Neural cell (in vitro differentiated cells): ENCODE data around the gene ACTG1. TPM values are rescaled to one million over a fixed set of nuclear protein-coding genes. Genes with fewer than 3 reads are reported as not detected.

Experiments
- H2AFZ ChIP-seq: fragments of 200-600, 300-800 bp; sonication (generic), shearing (Covaris generic); 2 replicates; pipeline ENCODE4 v1.6.0; 2014; ENCODE audit warnings: low read depth, mild to moderate bottlenecking, antibody characterized with exemption, low read length, moderate library complexity
- H3F3A ChIP-seq: fragments of 200-600 bp; shearing (Covaris generic); 2 replicates; pipeline ENCODE4 v1.6.1; 2016; ENCODE audit warnings: mild to moderate bottlenecking, moderate library complexity, mixed read lengths, antibody characterized with exemption, low read length; ENCODE audit not compliant: insufficient read depth, poor library complexity, severe bottlenecking
- H3K27ac ChIP-seq: fragments of 200-600, 300-800 bp; sonication (generic), shearing (Covaris generic); 2 replicates; pipeline ENCODE4 v1.5.1; 2014; ENCODE audit warnings: mild to moderate bottlenecking, low read length, moderate library complexity
- H3K27me3 ChIP-seq: fragments of 300-800, 200-600 bp; sonication (generic), shearing (Covaris generic); 2 replicates; pipeline ENCODE4 v1.6.0; 2014; ENCODE audit warnings: mild to moderate bottlenecking, low read depth, low read length, moderate library complexity; ENCODE audit not compliant: insufficient read depth
- H3K36me3 ChIP-seq: fragments of 300-800, 200-600 bp; sonication (generic), shearing (Covaris generic); 2 replicates; pipeline ENCODE4 v1.5.1; 2014; ENCODE audit warnings: mild to moderate bottlenecking, antibody characterized with exemption, low read length, moderate library complexity; ENCODE audit not compliant: insufficient read depth
- H3K4me2 ChIP-seq: fragments of 300-800, 200-600 bp; sonication (generic), shearing (Covaris generic); 2 replicates; pipeline ENCODE4 v1.6.0; 2014; ENCODE audit warnings: mild to moderate bottlenecking, low read length
- H3K4me3 ChIP-seq: fragments of 300-800, 200-600 bp; sonication (generic), shearing (Covaris generic); 2 replicates; pipeline ENCODE4 v1.5.1; 2014; ENCODE audit warnings: mild to moderate bottlenecking, low read length, moderate library complexity
- H3K79me2 ChIP-seq: fragments of 200-600 bp; shearing (Covaris generic); replicated peaks from 2 replicates; pipeline ENCODE4 v1.6.0; 2014; ENCODE audit warnings: mild to moderate bottlenecking, low read length, moderate library complexity; ENCODE audit not compliant: insufficient read depth
- H3K9ac ChIP-seq: fragments of 300-800, 200-600 bp; sonication (generic), shearing (Covaris generic); 2 replicates; pipeline ENCODE4 v1.6.1; 2016; ENCODE audit warnings: mild to moderate bottlenecking, low read length, mixed read lengths
- H3K9me2 ChIP-seq: fragments of 200-600 bp; shearing (Covaris generic); 2 replicates; pipeline ENCODE4 v1.6.1; 2016; ENCODE audit warnings: mild to moderate bottlenecking, low read length, mixed read lengths; ENCODE audit not compliant: insufficient read depth
- H3K9me3 ChIP-seq: fragments of 200-600, 300-800 bp; sonication (generic), shearing (Covaris generic); 2 replicates; pipeline ENCODE4 v1.6.1; 2016; ENCODE audit warnings: mild to moderate bottlenecking, mixed run types, low read length, moderate library complexity, mixed read lengths
- H4K20me1 ChIP-seq: fragments of 200-600 bp; shearing (Covaris generic); 2 replicates; pipeline ENCODE4 v1.6.1; 2016; ENCODE audit warnings: mild to moderate bottlenecking, mixed run types; ENCODE audit not compliant: insufficient read depth
- EP300 ChIP-seq: fragments of 450-650 bp; conservative IDR thresholded peaks from 2 replicates; pipeline ENCODE4 v1.6.1; 2014; ENCODE audit warnings: antibody characterized with exemption, mild to moderate bottlenecking, moderate library complexity; ENCODE audit not compliant: poor library complexity, severe bottlenecking
- EZH2 ChIP-seq: fragments of 200-600, 300-800 bp; shearing (Covaris generic), sonication (generic); IDR thresholded peaks from 2 replicates; pipeline ENCODE4 v1.6.1; 2014; ENCODE audit warnings: antibody characterized with exemption, low read length, borderline replicate concordance, mild to moderate bottlenecking; ENCODE audit not compliant: insufficient read depth, poor library complexity, severe bottlenecking
- MXI1 ChIP-seq: fragments of 450-650 bp; conservative IDR thresholded peaks from 2 replicates; pipeline ENCODE4 v1.6.1; 2014; ENCODE audit warnings: antibody characterized with exemption, mild to moderate bottlenecking; ENCODE audit not compliant: poor library complexity, severe bottlenecking
- POLR2AphosphoS5 ChIP-seq: IDR thresholded peaks from 2 replicates; pipeline ENCODE4 v1.6.1; 2012
- RAD21 ChIP-seq: fragments of 450-650 bp; conservative IDR thresholded peaks from 2 replicates; pipeline ENCODE4 v1.6.1; 2014; ENCODE audit warnings: antibody characterized with exemption, mild to moderate bottlenecking, moderate library complexity
- SMC3 ChIP-seq: fragments of 450-650 bp; conservative IDR thresholded peaks from 2 replicates; pipeline ENCODE4 v1.6.1; 2014; ENCODE audit warnings: antibody characterized with exemption, mild to moderate bottlenecking, moderate library complexity; ENCODE audit not compliant: poor library complexity
- TAF1 ChIP-seq: IDR thresholded peaks from 2 replicates; pipeline ENCODE4 v1.6.1; 2012; ENCODE audit warnings: low read depth
- polyA plus RNA-seq: library from polyadenylated mRNA; depleted of rRNA; stranded (reverse); fragments of >200 nt; gene quantifications from 2 replicates; pipeline ENCODE4 v1.2.3, GENCODE V29; 2014
- TF ChIP-seq, protein P1 (sequence below): IDR thresholded peaks from 2 replicates; pipeline ENCODE4 v1.6.1; 2012; ENCODE audit warnings: borderline replicate concordance
- TF ChIP-seq, protein P2 (sequence below): fragments of 450-650 bp; IDR thresholded peaks from 2 replicates; pipeline ENCODE4 v1.5.1; 2014; ENCODE audit warnings: antibody characterized with exemption, mild to moderate bottlenecking, moderate library complexity; ENCODE audit not compliant: poor library complexity, severe bottlenecking

The ACTG1 gene
- polyA plus RNA-seq, 1 donor from 2014 or later = 9,187 TPM

DNA sequence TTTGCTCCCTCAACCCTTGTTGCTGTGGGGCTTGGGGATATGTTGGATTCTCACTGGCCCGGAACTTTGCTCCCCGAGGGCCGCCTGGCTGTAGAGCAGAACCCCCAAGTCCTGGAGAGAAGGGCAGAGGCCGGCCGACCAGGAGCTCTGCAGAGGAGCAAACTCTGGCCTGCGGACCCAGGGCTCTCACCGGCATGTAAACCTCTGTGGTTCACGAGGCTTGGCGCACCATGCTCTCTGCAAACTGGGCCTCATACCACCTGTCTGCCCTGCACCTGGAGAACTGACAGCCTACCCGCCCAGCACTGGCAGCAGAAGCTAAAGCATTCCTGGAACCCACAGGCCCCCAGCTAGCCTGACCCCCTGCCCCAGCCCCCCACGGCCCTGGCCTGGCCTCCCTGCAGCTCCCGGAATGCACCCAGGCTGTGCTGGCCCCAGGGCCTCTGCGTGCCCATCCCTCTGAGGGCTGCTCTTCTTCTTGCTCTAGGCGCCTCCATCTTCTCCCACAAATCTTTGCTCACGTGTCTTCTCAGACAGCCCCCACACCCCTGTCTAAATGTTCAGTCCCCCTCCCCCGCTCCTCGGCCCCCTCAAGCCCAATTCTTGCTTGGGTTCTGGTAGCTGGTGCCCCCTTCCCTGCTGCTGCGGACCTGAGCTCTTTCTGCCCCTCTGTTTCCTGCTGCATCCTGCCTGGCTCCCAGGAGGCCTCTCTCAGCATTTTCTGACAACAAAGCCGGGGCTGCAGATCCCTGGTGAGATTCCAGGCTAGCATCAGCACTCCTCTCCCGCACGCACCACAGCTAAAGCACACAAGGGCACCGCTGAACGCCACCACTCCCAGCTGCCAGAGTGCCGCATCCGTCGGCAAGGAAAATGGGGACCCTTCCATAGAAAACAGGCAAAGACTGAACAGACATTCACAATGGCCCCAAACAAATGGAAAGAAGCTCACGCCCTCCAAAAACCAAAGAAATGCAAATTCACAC, 23.3 kb downstream of the ACTG1 start:
- no peaks in the 10 kb centered on the region for H3F3A ChIP-seq
- no peaks in the 10 kb centered on the region for H3K9me2 ChIP-seq
- TF ChIP-seq SMC3 = peak; percentile 16
- TF ChIP-seq EZH2 = no peak
- TF ChIP-seq EP300 = no peak
- TF ChIP-seq, protein P1, sequence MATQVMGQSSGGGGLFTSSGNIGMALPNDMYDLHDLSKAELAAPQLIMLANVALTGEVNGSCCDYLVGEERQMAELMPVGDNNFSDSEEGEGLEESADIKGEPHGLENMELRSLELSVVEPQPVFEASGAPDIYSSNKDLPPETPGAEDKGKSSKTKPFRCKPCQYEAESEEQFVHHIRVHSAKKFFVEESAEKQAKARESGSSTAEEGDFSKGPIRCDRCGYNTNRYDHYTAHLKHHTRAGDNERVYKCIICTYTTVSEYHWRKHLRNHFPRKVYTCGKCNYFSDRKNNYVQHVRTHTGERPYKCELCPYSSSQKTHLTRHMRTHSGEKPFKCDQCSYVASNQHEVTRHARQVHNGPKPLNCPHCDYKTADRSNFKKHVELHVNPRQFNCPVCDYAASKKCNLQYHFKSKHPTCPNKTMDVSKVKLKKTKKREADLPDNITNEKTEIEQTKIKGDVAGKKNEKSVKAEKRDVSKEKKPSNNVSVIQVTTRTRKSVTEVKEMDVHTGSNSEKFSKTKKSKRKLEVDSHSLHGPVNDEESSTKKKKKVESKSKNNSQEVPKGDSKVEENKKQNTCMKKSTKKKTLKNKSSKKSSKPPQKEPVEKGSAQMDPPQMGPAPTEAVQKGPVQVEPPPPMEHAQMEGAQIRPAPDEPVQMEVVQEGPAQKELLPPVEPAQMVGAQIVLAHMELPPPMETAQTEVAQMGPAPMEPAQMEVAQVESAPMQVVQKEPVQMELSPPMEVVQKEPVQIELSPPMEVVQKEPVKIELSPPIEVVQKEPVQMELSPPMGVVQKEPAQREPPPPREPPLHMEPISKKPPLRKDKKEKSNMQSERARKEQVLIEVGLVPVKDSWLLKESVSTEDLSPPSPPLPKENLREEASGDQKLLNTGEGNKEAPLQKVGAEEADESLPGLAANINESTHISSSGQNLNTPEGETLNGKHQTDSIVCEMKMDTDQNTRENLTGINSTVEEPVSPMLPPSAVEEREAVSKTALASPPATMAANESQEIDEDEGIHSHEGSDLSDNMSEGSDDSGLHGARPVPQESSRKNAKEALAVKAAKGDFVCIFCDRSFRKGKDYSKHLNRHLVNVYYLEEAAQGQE = peak; percentile 67
- peak; percentile 55 for TF ChIP-seq TAF1
- no peak for TF ChIP-seq MXI1
- TF ChIP-seq POLR2AphosphoS5 = peak; percentile 66
- TF ChIP-seq RAD21 = peak; percentile 21
- TF ChIP-seq, protein P2, sequence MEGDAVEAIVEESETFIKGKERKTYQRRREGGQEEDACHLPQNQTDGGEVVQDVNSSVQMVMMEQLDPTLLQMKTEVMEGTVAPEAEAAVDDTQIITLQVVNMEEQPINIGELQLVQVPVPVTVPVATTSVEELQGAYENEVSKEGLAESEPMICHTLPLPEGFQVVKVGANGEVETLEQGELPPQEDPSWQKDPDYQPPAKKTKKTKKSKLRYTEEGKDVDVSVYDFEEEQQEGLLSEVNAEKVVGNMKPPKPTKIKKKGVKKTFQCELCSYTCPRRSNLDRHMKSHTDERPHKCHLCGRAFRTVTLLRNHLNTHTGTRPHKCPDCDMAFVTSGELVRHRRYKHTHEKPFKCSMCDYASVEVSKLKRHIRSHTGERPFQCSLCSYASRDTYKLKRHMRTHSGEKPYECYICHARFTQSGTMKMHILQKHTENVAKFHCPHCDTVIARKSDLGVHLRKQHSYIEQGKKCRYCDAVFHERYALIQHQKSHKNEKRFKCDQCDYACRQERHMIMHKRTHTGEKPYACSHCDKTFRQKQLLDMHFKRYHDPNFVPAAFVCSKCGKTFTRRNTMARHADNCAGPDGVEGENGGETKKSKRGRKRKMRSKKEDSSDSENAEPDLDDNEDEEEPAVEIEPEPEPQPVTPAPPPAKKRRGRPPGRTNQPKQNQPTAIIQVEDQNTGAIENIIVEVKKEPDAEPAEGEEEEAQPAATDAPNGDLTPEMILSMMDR = no peak
- peak overlapping the region; percentile 65 for H3K9ac ChIP-seq
- no peaks in the 10 kb centered on the region for H3K9me3 ChIP-seq
- H3K4me3 ChIP-seq = peak overlapping the region; percentile 50
- H3K79me2 ChIP-seq = peaks cover 17% of the 10 kb centered on the region
- H3K27ac ChIP-seq = peak overlapping the region; percentile 70
- H3K27me3 ChIP-seq = no peaks in the 10 kb centered on the region
- H3K36me3 ChIP-seq = no peaks in the 10 kb centered on the region
- H2AFZ ChIP-seq = peak overlapping the region; percentile 36
- no peaks in the 10 kb centered on the region for H4K20me1 ChIP-seq
- peak overlapping the region; percentile 69 for H3K4me2 ChIP-seq

DNA sequence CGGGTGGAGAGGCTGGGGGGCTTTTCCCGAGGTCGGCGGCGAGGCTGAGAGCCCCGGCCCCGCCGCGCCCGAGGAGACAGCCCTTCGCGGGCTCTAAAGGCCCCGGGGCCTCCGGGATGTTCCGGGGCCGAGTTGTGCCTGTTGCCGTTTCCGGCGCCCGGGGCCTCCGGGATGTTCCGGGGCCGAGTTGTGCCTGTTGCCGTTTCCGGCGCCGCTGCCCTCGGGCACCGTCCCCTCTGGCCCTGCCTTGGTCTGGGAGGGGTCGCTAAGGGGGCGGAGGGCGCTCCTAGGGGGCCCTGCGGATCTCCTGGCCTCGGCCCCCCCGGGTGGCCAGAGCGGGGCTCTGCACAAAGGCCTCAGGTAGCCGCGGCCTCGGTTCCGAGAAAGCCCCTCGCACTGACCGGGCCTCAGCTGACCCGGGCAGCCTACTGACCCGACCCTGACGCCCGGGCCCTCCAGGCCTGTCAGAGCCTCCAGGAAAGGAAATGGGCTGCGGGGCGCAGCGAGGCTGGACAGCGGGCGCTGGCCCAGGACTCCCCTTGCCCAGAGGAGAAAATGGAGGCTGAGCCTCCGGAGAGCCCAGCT, 24.2 kb downstream of the ACTG1 start:
- peak overlapping the region; percentile 66 for H3K4me3 ChIP-seq
- H3K27ac ChIP-seq = no peak overlapping the region
- peaks cover 17% of the 10 kb centered on the region for H3K79me2 ChIP-seq
- H3K27me3 ChIP-seq = no peaks in the 10 kb centered on the region
- no peaks in the 10 kb centered on the region for H3K9me3 ChIP-seq
- no peaks in the 10 kb centered on the region for H3F3A ChIP-seq
- TF ChIP-seq, protein P2 = no peak
- no peak for TF ChIP-seq TAF1
- TF ChIP-seq POLR2AphosphoS5 = no peak
- no peak for TF ChIP-seq MXI1
- no peak for TF ChIP-seq EZH2
- no peak for TF ChIP-seq EP300
- TF ChIP-seq RAD21 = no peak
- no peak for TF ChIP-seq SMC3
- TF ChIP-seq, protein P1 = no peak
- peak overlapping the region; percentile 69 for H3K9ac ChIP-seq
- no peak overlapping the region for H3K4me2 ChIP-seq
- H3K36me3 ChIP-seq = no peaks in the 10 kb centered on the region
- no peak overlapping the region for H2AFZ ChIP-seq
- H4K20me1 ChIP-seq = no peaks in the 10 kb centered on the region
- no peaks in the 10 kb centered on the region for H3K9me2 ChIP-seq
